Medulla oblongata (tissue), 1 donor: Measurements from ENCODE around the gene SLC29A2.
A peak's percentile ranks its signal among the peaks of the same experiment; 100 is the strongest.
"Not testable (repeated sequence)": the region's sequence is repeated elsewhere in the genome, so short reads cannot be mapped to it uniquely, and the experiment has no call there.

Experiments used
- DNase-seq: peaks from one replicate; pipeline ENCODE4 v3.0.0-alpha.2; 2015; ENCODE audit errors: extremely low spot score

SLC29A2 gene

GRCh38 chr11:66384316-66384715 lies 12.8 kb upstream of the SLC29A2 start:
- not testable (repeated sequence) for DNase-seq

DNA sequence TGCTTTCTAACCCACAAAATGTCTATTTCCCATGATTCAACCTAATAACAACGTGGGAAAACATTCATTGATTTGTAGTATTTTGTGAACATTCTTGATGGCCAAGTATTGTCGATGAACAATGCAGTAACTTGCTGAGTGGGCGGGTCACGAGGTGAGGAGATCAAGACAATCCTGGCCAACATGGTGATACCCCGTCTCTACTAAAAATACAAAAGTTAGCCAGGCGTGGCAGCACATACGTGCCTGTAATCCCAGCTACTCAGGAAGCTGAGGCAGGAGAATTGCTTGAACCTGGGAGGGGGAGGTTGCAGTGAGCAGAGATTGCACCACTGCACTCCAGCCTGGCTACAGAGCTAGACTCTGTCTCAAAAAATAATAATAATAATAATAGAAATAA lies 8.7 kb upstream of the SLC29A2 start:
- not testable (repeated sequence) for DNase-seq

DNA sequence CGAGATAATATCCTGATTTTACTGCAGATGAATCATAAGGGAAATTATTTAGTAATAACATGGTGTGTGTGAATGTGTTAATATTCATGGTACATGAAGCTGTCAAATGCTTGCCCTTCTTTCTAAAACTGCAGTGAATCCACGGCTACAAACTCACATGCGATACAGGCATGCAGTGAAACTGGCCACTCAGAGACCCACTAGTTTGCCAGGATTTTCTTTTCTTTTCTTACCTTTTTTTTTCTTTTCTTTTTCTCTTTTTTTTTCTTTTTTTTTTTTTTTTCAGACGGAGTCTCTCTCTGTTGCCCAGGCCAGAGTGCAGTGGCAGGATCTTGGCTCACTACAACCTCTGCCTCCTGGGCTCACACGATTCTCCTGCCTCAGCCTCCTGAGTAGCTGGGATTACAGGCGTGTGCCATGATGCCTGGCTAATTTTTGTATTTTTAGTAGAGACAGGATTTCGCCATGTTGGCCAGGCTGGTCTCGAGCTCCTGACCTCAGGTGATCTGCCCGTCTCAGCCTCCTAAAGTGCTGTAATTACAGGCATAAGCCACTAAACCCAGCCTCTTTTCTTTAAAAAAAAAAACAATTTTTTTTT lies 2.2 kb upstream of the SLC29A2 start:
- not testable (repeated sequence) for DNase-seq

DNA sequence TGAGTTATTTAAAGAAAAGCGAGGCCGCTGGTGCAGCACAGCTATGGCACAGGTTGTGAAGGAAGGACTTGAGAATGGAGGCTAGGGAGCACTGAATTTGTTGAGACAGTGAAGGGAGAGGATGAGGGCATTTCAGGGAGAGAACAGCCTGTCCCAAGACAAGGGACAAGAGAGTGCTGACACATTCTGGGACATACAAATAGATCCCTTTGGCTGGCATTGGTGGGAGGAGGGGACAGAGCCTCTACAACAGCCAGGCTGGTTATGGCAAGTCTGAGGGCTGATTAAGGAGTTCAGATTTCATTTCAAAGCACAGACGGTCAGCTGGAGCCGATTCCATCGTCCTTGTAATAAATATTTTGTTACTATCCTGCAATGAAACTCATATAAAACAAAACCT lies 1.7 kb upstream of the SLC29A2 start:
- peak; percentile 70 for DNase-seq

DNA sequence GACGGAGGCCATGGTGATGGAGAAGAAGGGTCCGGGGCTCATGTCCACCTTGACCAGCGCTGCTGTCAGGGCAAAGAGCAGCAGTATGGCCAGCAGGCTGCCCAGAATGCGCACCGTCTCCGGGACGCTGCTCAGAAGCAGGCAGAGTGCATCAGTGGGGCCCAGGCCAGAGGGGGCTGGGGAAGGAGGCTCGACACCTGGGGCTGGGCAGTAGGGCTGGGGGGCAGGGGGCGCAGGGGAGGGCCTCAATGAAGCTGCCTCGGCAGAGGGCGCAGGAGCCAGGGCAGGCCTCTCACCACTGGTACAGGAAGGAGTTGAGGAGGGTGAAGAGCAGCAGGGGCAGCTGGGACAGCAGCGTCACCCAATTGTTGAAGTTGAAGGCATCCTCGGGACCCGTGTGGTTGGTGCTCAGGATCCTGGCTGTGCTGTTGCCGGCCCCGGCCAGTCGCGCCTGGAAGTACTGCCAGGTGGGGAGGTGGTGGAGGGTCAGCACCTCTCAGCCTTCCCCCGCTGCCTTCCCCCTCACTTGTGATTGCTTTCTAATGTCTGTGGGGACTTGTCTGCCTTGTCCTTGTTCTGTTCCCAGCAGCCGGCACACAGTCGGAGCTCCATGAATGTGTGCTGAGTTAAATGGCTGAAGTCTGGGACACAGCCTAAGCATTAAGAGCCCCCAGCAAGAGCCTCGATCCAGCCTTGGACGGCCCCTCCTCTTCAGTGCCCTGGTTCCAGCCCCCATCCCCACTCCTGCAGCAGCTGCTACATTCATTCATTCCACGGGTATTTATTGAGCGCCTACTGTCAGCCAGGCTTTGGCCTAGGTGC lies 2.3 kb downstream of the SLC29A2 start:
- no peak for DNase-seq

- DNase-seq, result no peak
Observed at GRCh38 chr11:66368484-66368883, 3.1 kb downstream of the SLC29A2 start.

- DNase-seq, result no peak
Observed at GRCh38 chr11:66367561-66368312, 3.8 kb downstream of the SLC29A2 start.

DNA sequence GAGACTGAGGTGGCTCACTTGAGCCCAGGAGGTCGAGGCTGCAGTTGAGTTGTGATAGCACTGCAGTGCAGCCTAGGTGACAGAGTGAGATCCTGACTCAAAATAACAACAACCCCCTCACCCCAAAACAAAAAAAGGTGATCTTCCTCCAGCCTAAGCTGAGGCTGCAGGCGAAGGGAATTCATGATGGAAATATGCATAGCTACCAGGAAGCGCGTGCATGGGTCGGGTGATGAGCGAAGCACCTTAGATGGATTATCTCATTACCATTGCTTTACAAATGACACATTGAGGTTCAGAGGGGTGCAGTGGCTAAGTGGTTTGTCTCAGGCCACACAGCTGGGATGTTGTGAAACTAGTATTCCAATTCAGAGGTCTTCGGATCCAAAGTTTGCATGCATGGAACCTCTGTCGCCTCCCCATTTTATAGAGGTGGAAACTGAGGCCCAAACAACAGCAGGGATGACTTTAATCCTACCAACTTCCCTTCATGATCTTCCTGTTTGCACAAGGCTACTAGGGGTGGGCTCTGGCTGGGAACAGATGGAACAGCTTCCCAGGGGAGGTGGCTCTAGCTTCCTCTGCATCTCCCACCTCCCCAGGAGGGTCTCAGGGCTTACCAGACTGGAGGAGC lies 4.6 kb downstream of the SLC29A2 start:
- no peak for DNase-seq

DNA sequence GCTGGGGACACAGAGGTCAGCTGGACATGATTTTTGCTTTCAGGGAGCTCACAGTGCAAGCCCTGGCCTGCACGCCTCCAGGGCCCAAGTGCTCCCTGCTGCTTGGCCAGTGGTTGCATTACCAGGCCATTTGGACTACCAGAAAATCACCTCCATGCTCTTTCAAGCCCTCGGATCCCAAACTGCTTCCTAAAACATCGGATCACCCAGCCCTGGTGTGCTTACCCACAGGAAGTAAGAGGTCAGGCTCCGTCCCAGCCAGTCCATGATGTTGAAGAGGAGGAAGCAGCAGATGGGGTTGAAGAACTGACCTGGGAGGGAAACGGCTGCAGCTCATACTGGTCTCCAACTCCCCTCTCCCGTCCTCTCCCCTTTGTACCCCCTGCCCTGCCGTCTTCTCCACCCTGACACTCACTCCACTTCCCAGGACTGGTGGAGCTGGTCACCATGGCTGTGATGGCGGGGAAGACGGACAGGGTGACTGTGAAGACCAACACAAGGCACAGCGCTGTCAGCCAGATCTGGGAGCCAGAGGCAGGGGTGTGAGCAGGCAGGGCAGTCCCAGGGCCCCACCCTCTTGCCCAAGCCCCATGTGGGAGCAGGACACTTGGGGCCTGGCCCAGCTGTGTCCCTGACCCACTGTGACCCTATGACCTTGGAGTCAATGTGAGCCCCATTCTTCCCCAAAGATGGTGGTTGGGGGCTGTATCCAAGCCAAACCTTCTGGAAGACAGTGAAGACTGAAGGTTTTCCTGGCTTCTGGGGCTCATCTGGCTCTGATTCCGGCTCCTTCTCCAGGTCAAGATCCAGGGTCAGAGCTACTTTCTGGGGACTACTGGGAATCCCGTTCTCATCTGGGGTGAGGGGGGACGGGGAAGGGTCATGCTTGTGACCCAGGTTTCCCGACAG lies 5.6 kb downstream of the SLC29A2 start:
- no peak for DNase-seq

- DNase-seq, result no peak
Observed at GRCh38 chr11:66365166-66365565, 6.4 kb downstream of the SLC29A2 start.

- DNase-seq, result no peak
Observed at GRCh38 chr11:66363805-66364535, 7.6 kb downstream of the SLC29A2 start.

DNA sequence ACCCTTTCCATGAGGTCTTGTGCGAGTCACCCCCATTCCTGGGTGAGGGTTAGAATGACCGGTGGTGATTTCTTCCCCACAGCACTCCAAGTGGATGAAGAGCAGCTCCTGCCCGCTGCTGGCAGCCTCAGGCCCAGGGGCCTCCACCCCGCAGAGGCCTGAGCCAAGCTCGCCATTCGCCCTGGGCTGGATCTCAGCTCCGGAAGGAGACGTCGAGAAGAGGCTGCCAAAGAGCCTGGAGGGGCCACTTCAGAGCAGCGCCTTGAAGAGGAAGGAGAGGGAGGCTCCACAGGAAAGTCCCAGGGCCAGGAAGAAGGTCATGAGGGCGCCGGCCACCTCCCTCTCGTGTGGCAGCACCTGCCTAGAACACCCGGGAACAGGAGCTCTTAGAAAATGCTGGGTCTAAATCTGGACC lies 8.4 kb downstream of the SLC29A2 start:
- no peak for DNase-seq

DNA sequence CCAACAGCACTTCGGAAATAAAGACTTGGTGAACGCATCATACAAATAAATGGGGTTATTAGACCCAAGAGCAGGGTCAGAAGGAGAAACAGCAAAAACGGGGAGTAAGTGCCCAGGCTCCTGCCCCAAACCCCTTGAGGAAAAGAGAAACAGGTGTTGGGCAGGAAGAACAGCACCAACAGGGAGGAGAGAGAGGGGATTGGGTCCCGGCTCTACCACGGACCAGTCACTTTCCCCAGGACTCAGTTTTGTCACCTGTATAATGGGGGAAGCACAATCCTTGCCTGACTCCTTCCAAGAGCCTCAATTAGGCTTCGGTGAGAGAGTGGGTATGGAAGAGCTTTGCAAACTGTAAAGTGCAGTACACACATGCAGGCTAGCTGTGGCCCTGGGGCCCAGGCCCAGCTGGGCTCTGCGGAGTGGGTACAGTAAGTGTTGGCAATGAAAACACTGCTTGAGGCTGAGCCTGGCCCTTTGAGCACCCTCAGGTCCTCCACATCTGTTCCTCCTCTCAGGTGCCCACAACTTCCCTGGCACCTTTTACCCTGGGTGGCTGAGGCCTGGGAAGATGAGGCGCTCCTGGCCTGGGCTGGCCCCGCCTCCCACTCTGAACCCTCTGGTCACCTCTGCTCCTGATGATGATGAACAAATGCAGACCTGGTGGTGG lies 8.9 kb downstream of the SLC29A2 start:
- no peak for DNase-seq

- no peak for DNase-seq
Observed at GRCh38 chr11:66361502-66361941, 10.0 kb downstream of the SLC29A2 start.

DNA sequence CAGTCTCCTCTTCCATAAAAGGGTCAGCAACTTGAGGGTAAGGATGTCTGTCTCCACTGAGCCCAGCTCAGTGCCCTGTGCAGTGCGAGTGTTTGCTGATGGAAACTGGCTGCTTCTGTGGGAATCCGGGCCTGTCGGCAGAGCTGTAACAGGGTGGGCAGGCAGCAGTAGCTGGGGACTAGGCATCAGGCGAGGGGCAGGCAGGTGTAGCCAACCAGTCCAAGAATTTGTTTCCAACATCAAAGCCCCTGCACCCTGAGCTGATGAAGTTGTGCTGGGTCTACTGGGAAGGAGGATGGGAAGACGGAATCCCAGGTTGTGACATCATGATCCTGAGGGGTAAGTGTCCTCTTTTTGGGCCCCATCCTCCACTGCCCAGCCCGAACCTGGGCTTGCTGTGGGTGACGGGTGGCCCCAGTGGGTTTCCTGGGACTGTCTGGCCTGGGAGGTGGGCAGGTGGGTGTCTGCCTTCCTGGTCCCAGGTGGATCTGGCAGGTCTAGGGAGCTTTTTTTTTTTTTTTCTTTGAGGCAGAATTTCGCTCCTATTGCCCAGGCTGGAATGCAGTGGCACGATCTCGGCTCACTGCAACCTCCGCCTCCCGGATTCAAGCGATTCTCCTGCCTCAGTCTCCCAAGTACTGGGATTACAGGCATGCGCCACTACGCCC lies 11.0 kb downstream of the SLC29A2 start:
- no peak for DNase-seq

DNA sequence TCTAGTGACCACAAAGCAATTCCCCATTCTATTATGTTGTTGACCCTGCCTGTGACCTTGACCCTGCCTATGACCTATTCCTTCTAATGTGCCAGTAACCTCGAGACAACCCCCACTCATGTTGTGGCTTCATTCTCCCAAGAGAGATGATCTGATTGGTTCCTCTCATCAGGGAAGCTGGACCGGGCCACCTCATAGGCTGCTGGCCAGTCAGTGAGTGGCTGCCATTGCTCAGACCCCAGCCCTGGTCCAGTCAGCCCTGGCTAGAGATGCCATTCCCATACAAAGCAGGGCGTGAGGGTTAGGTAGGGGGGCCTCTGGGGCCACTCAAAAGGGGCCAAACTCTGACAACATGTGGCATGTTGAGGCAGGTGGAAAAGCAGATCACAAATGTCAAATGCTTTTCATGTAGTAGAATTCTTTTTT lies 11.9 kb downstream of the SLC29A2 start:
- DNase-seq, result no peak

- DNase-seq, result not testable (repeated sequence)
Observed at GRCh38 chr11:66350560-66351235, 20.9 kb downstream of the SLC29A2 start.

DNA sequence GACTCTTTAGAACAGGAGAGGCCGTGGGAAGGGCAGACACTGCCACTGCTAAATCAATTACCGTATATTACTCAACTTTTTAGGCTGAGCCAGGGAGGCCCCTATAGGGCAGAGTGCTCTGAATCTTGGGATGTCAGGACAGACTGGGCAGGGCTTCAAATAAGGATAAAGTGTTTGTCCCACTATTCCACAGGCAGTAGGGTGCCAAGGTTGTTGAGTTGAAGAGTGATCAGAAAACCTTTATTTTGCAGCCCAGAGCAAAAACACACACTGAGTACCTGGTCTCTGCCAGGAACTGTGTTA lies 22.5 kb downstream of the SLC29A2 start:
- DNase-seq, result no peak
